IMR-90 (cell line): Measurements from ENCODE around the gene PRPF4. TPM values are rescaled to one million over a fixed set of nuclear protein-coding genes. Genes with fewer than 3 reads are reported as not detected.

ENCODE experiments used
- ATAC-seq: fragments of 200-7000 bp; cut with Tn5 transposase; 2 replicates; pipeline ENCODE4 v1.9.1; 2020; ENCODE audit warnings: low read depth, mild to moderate bottlenecking, moderate library complexity
- BruUV-seq: library from RNA; stranded (reverse); fragments of 400-500 nt; replicated peaks from 2 replicates; lab custom pipeline; 2021; lab: Mats Ljungman, UMichigan
- CTCF ChIA-PET: fragments of 300-600 bp; formaldehyde crosslinking; extraction: SDS; loops from one replicate; lab custom pipeline; 2021; ENCODE audit warnings: antibody characterized with exemption; lab: Yijun Ruan, JAX
- POLR2A ChIA-PET: fragments of 300-600 bp; sonication (Branson Sonifier 250); formaldehyde crosslinking; loops from one replicate; lab custom pipeline; 2022; ENCODE audit warnings: antibody characterized with exemption; ENCODE audit not compliant: unreplicated experiment; lab: Charles Lee
- DNase-seq: peaks from one replicate; pipeline ENCODE4 v3.0.0; 2013
- H2AFZ ChIP-seq: replicated peaks from 2 replicates; pipeline ENCODE3; 2013; ENCODE audit warnings: low read length, mild to moderate bottlenecking; ENCODE audit not compliant: poor library complexity
- H2AK5ac ChIP-seq: 2 replicates; pipeline ENCODE4 v1.6.1; 2013; ENCODE audit warnings: low read depth, low read length, inconsistent platforms
- H2AK9ac ChIP-seq: replicated peaks from 2 replicates; pipeline ENCODE3; 2013; ENCODE audit warnings: mild to moderate bottlenecking, low read depth, low read length, moderate library complexity; ENCODE audit not compliant: poor library complexity
- H2BK120ac ChIP-seq: 2 replicates; pipeline ENCODE4 v1.6.1; 2013; ENCODE audit warnings: low read depth, low read length, inconsistent platforms
- H2BK15ac ChIP-seq: 3 replicates; pipeline ENCODE4 v1.6.1; 2013; ENCODE audit warnings: low read depth, low read length, inconsistent platforms
- H2BK20ac ChIP-seq: 2 replicates; pipeline ENCODE4 v1.6.1; 2013; ENCODE audit warnings: low read depth, mild to moderate bottlenecking, inconsistent platforms, low read length, moderate library complexity
- H2BK5ac ChIP-seq: 2 replicates; pipeline ENCODE4 v1.6.1; 2013; ENCODE audit warnings: mild to moderate bottlenecking, low read depth, low read length, inconsistent platforms; ENCODE audit not compliant: poor library complexity, severe bottlenecking
- H3K14ac ChIP-seq: replicated peaks from 2 replicates; pipeline ENCODE4 v1.6.1; 2013; ENCODE audit warnings: low read depth, low read length, inconsistent platforms
- H3K18ac ChIP-seq: 2 replicates; pipeline ENCODE4 v1.6.1; 2013; ENCODE audit warnings: low read depth, low read length, control low read depth
- H3K23ac ChIP-seq: 2 replicates; pipeline ENCODE4 v1.6.1; 2013; ENCODE audit warnings: low read depth, low read length, inconsistent platforms
- H3K27ac ChIP-seq: 2 replicates; pipeline ENCODE4 v1.5.1; 2013; ENCODE audit warnings: mild to moderate bottlenecking, control low read depth, low read length; ENCODE audit not compliant: insufficient read depth
- H3K27me3 ChIP-seq: 2 replicates; pipeline ENCODE4 v1.6.1; 2013; ENCODE audit warnings: low read length; ENCODE audit not compliant: control insufficient read depth, insufficient read depth
- H3K36me3 ChIP-seq: 2 replicates; pipeline ENCODE4 v1.6.1; 2013; ENCODE audit warnings: low read length, mixed read lengths; ENCODE audit not compliant: control insufficient read depth, insufficient read depth
- H3K4ac ChIP-seq: 2 replicates; pipeline ENCODE4 v1.6.1; 2013; ENCODE audit warnings: low read depth, low read length, inconsistent platforms
- H3K4me1 ChIP-seq: 2 replicates; pipeline ENCODE4 v1.6.1; 2013; ENCODE audit warnings: low read length, mixed read lengths; ENCODE audit not compliant: control insufficient read depth, insufficient read depth
- H3K4me2 ChIP-seq: 2 replicates; pipeline ENCODE4 v1.6.1; 2013; ENCODE audit warnings: low read depth, mild to moderate bottlenecking, control low read depth, low read length, moderate library complexity
- H3K4me3 ChIP-seq: 2 replicates; pipeline ENCODE4 v1.5.1; 2013; ENCODE audit warnings: low read depth, mild to moderate bottlenecking, control low read depth, low read length, moderate library complexity; ENCODE audit not compliant: insufficient read depth
- H3K56ac ChIP-seq: 2 replicates; pipeline ENCODE4 v1.6.1; 2013; ENCODE audit warnings: low read length, inconsistent platforms; ENCODE audit not compliant: insufficient read depth; ENCODE audit errors: extremely low read depth
- H3K79me1 ChIP-seq, 2 experiments: 2 replicates each; pipeline ENCODE4 v1.6.1; 2013; ENCODE audit warnings: low read length in 2 of 2, inconsistent platforms in 1 of 2, low read depth in 1 of 2
- H3K9ac ChIP-seq: 2 replicates; pipeline ENCODE4 v1.6.1; 2013; ENCODE audit warnings: low read depth, low read length, control low read depth
- H3K9me1 ChIP-seq: 2 replicates; pipeline ENCODE4 v1.6.1; 2013; ENCODE audit warnings: low read length, inconsistent platforms; ENCODE audit not compliant: insufficient read depth
- H3K9me3 ChIP-seq: 2 replicates; pipeline ENCODE4 v1.6.1; 2013; ENCODE audit warnings: low read length; ENCODE audit not compliant: control insufficient read depth, insufficient read depth
- H4K20me1 ChIP-seq: 2 replicates; pipeline ENCODE4 v1.6.1; 2013; ENCODE audit warnings: low read length, inconsistent platforms; ENCODE audit not compliant: insufficient read depth
- H4K5ac ChIP-seq: 2 replicates; pipeline ENCODE4 v1.6.1; 2013; ENCODE audit warnings: mild to moderate bottlenecking, low read depth, low read length, control low read depth
- H4K8ac ChIP-seq, 2 experiments: 2 replicates each; pipeline ENCODE4 v1.6.1; 2013; ENCODE audit warnings: low read depth in 2 of 2, low read length in 2 of 2, control low read depth in 1 of 2, inconsistent platforms in 1 of 2
- H4K91ac ChIP-seq: 2 replicates; pipeline ENCODE4 v1.6.1; 2013; ENCODE audit warnings: low read depth, low read length, inconsistent platforms; ENCODE audit not compliant: insufficient read depth
- MAFK ChIP-seq: IDR thresholded peaks from 2 replicates; pipeline ENCODE4 v1.6.1; 2012; ENCODE audit warnings: low read depth, low read length, improper control_type of control experiment
- NFE2L2 ChIP-seq: fragments of 150-350 bp; IDR thresholded peaks from 2 replicates; pipeline ENCODE4 v1.6.1; 2016; ENCODE audit warnings: low read depth, mild to moderate bottlenecking, low read length
- RAD21 ChIP-seq: IDR thresholded peaks from 2 replicates; pipeline ENCODE4 v1.6.1; 2012; ENCODE audit warnings: low read length, improper control_type of control experiment
- WGBS, 2 experiments: methylation state at CpG; one replicate each; pipeline versions ENCODE4 v1.1.5 to v1.1.7; 2013; ENCODE audit warnings: missing lambda C conversion rate in 2 of 2; ENCODE audit not compliant: insufficient read length in 1 of 2; ENCODE audit errors: extremely low coverage in 2 of 2; 5-methylcytosine and 5-hydroxymethylcytosine counted together
- dilution Hi-C: fragments of 300-500 bp; cut with HindIII; formaldehyde crosslinking; loops from one replicate; pipeline ENCODE4 v1.14.3; 2018; ENCODE audit warnings: low sequenced_read_pairs; ENCODE audit not compliant: unreplicated experiment
- in situ Hi-C: fragments of 300-500 bp; cut with MboI; formaldehyde crosslinking; loops from 3 replicates; pipeline ENCODE4 v1.14.3; 2019; ENCODE audit warnings: low sequenced_read_pairs, inconsistent platforms, mixed read lengths
- intact Hi-C: fragments of 100-400 bp; cut with micrococcal nuclease; formaldehyde crosslinking; loops from 2 replicates; pipeline ENCODE4 v1.10.0; 2022
- polyA plus RNA-seq, 3 experiments: library from polyadenylated mRNA; depleted of rRNA; stranded (reverse); fragments of >200 nt; gene quantifications; 2 replicates each; pipeline ENCODE4 v1.2.3, GENCODE V29; 2012; ENCODE audit warnings: low replicate concordance in 1 of 3
- total RNA-seq: library from RNA; depleted of rRNA; stranded (reverse); fragments of >200 nt; gene quantifications from 2 replicates; pipeline ENCODE4 v1.2.3, GENCODE V29; 2012

The PRPF4 gene
- total and polyA plus RNA-seq, 2 of the 4 experiments (the other 2 are of a cell fraction) = 21.4 to 38.0 TPM

- Histone ChIP-seq H3K23ac (no peak overlapping the region), H2AFZ (no peak overlapping the region), H3K4ac (no peak overlapping the region), H3K18ac (no peak overlapping the region), H3K9ac (no peak overlapping the region), H2BK5ac (no peak overlapping the region), H3K4me2 (no peak overlapping the region), H3K9me1 (peaks cover 3% of the 10 kb centered on the region; the same call in 1 of the 2 replicates), H3K27me3 (no peaks in the 10 kb centered on the region), H3K27ac (no peak overlapping the region), H2BK15ac (no peak overlapping the region), H3K4me1 (no peaks in the 10 kb centered on the region), H4K8ac (no peak overlapping the region), H3K79me1 (peaks cover 4 to 23% of the 10 kb centered on the region in 2 experiments; a peak in 3 of 4 replicates), H4K20me1 (peaks cover 8% of the 10 kb centered on the region; the same call in 1 of the 2 replicates), H3K56ac (no peak overlapping the region), H2AK5ac (no peak overlapping the region), H2BK120ac (no peak overlapping the region), H2BK20ac (no peak overlapping the region), H4K5ac (no peak overlapping the region), H3K14ac (no peak overlapping the region), H3K4me3 (no peak overlapping the region), H4K91ac (no peak overlapping the region), H3K9me3 (no peaks in the 10 kb centered on the region), H2AK9ac (no peak overlapping the region), H3K36me3 (peaks cover 31% of the 10 kb centered on the region)
- ChIA-PET CTCF (interaction anchor here (0.6 to 1.1 kb wide), 2 partner anchors 14 to 17 kb away, joined by 3 read pairs; no protein-coding TSS in a partner anchor), POLR2A (no interaction called here)
- no CpG with 5 or more reads among the region's 3 CpGs for WGBS, 2 experiments
- dilution Hi-C loops (no loop called here), intact Hi-C loops (no loop called here), in situ Hi-C loops (no loop called here)
- DNase-seq (no peak), ATAC-seq (no peak)
- BruUV-seq = no TSS peak
- TF ChIP-seq MAFK (no peak), RAD21 (no peak), NFE2L2 (no peak)
Observed at GRCh38 chr9:113257863-113258262, 17.6 kb upstream of the PRPF4 start.
